GM18526 (cell line): ENCODE measurements around the gene ZNF490.

Source experiments
- POLR2A ChIP-seq: IDR thresholded peaks from 3 replicates; pipeline ENCODE4 v1.6.1; 2011; ENCODE audit not compliant: insufficient read length; ENCODE audit errors: extremely low read depth

Gene ZNF490

GRCh38 chr19:12629215-12629614 lies 18.6 kb upstream of the ZNF490 start:
- no peak for TF ChIP-seq POLR2A

- TF ChIP-seq POLR2A = no peak
Observed at GRCh38 chr19:12628040-12629022, 17.7 kb upstream of the ZNF490 start.

GRCh38 chr19:12626958-12627357 lies 16.3 kb upstream of the ZNF490 start:
- TF ChIP-seq POLR2A = no peak

- no peak for TF ChIP-seq POLR2A
Observed at GRCh38 chr19:12623361-12624031, 12.9 kb upstream of the ZNF490 start.

GRCh38 chr19:12617646-12618045 lies 7.0 kb upstream of the ZNF490 start:
- TF ChIP-seq POLR2A = no peak

GRCh38 chr19:12611361-12611699 lies 717 bp upstream of the ZNF490 start:
- no peak for TF ChIP-seq POLR2A

GRCh38 chr19:12607631-12608030 lies 3.0 kb downstream of the ZNF490 start:
- no peak for TF ChIP-seq POLR2A

- no peak for TF ChIP-seq POLR2A
Observed at GRCh38 chr19:12606796-12607195, 3.8 kb downstream of the ZNF490 start.

- TF ChIP-seq POLR2A = no peak
Observed at GRCh38 chr19:12603714-12604113, 6.9 kb downstream of the ZNF490 start.

GRCh38 chr19:12597594-12597993 lies 13.0 kb downstream of the ZNF490 start:
- no peak for TF ChIP-seq POLR2A

- no peak for TF ChIP-seq POLR2A
Observed at GRCh38 chr19:12596927-12597548, 13.6 kb downstream of the ZNF490 start.

- no peak for TF ChIP-seq POLR2A
Observed at GRCh38 chr19:12596485-12596884, 14.1 kb downstream of the ZNF490 start.

GRCh38 chr19:12581100-12581499 lies 29.5 kb downstream of the ZNF490 start:
- no peak for TF ChIP-seq POLR2A

- TF ChIP-seq POLR2A = no peak
Observed at GRCh38 chr19:12580180-12580694, 30.4 kb downstream of the ZNF490 start.

- no peak for TF ChIP-seq POLR2A
Observed at GRCh38 chr19:12578641-12579040, 32.0 kb downstream of the ZNF490 start.

- TF ChIP-seq POLR2A = no peak
Observed at GRCh38 chr19:12574036-12574435, 36.6 kb downstream of the ZNF490 start.
